Right lobe of liver (tissue), 4 donors: ENCODE data around the gene SLCO3A1.

Source experiments
- CTCF ChIP-seq, 4 donors: fragments of 200-600 bp in 3 of 4; fragments of 450-650 bp in 1 of 4; IDR thresholded peaks; one replicate each; pipeline versions ENCODE4 v1.5.1 to v1.8.0; 2016 to 2022; ENCODE audit warnings: antibody characterized with exemption in 4 of 4, mild to moderate bottlenecking in 2 of 4
- POLR2A ChIP-seq: fragments of 450-650 bp; IDR thresholded peaks from one replicate; pipeline ENCODE4 v1.6.1; 2017; ENCODE audit warnings: antibody characterized with exemption, mild to moderate bottlenecking
- donor health status: DM: no; HTN: no; CAD: no.
- donor health status: DM: no; HTN: no; CAD: no.
- donor health status: DM: no; HTN: yes; CAD: no.

- TF ChIP-seq CTCF (IDR thresholded peaks at IDR 0.05): no peak
- no peak for TF ChIP-seq POLR2A
Measured at GRCh38 chr15:91936182-91936775, 82.8 kb downstream of the SLCO3A1 start.
